Stimulated activated CD4-positive, alpha-beta T cell treated with anti-CD3 and anti-CD28 coated beads, TNF-alpha, amount 100 ng/mL, for 1 hour (primary cell): ENCODE data around the gene DUSP16.
"Not testable (repeated sequence)": the region's sequence is repeated elsewhere in the genome, so short reads cannot be mapped to it uniquely, and the experiment has no call there.

ENCODE experiments used
- DNase-seq, 3 donors: peaks; one replicate each; pipeline ENCODE4 v3.0.0-alpha.2; 2020; ENCODE audit warnings: low read depth in 3 of 3, low spot score in 1 of 3

Gene DUSP16

GRCh38 chr12:12522657-12523056 is 40.0 kb downstream of the DUSP16 start:
- DNase-seq = not testable (repeated sequence)

- no peak for DNase-seq
Measured at GRCh38 chr12:12521888-12522287, 40.8 kb downstream of the DUSP16 start.

- DNase-seq = no peak
Measured at GRCh38 chr12:12521044-12521485, 41.6 kb downstream of the DUSP16 start.

GRCh38 chr12:12520273-12520672 is 42.4 kb downstream of the DUSP16 start:
- no peak for DNase-seq

- DNase-seq = no peak
Measured at GRCh38 chr12:12519354-12519998, 43.2 kb downstream of the DUSP16 start.

GRCh38 chr12:12518919-12519318 is 43.7 kb downstream of the DUSP16 start:
- DNase-seq = no peak

GRCh38 chr12:12518464-12518845 is 44.2 kb downstream of the DUSP16 start:
- no peak for DNase-seq

GRCh38 chr12:12513416-12514006 is 49.2 kb downstream of the DUSP16 start:
- no peak for DNase-seq

GRCh38 chr12:12511895-12512711 is 50.6 kb downstream of the DUSP16 start:
- no peak for DNase-seq

- no peak for DNase-seq
Measured at GRCh38 chr12:12511021-12511783, 51.5 kb downstream of the DUSP16 start.

- no peak for DNase-seq
Measured at GRCh38 chr12:12510551-12510950, 52.1 kb downstream of the DUSP16 start.

- DNase-seq = no peak
Measured at GRCh38 chr12:12510141-12510540, 52.5 kb downstream of the DUSP16 start.

- DNase-seq = no peak
Measured at GRCh38 chr12:12508612-12509011, 54.1 kb downstream of the DUSP16 start.

GRCh38 chr12:12507121-12507520 is 55.5 kb downstream of the DUSP16 start:
- no peak for DNase-seq

GRCh38 chr12:12506496-12506890 is 56.2 kb downstream of the DUSP16 start:
- DNase-seq = no peak

GRCh38 chr12:12505544-12506495 is 56.8 kb downstream of the DUSP16 start:
- no peak for DNase-seq

- DNase-seq = no peak
Measured at GRCh38 chr12:12503384-12504078, 59.1 kb downstream of the DUSP16 start.

GRCh38 chr12:12502815-12503151 is 59.9 kb downstream of the DUSP16 start:
- no peak for DNase-seq

GRCh38 chr12:12502130-12502814 is 60.4 kb downstream of the DUSP16 start:
- not testable (repeated sequence) for DNase-seq
